H1 (cell line): Measurements from ENCODE around the gene VAPB. TPM values are rescaled to one million over a fixed set of nuclear protein-coding genes. Genes with fewer than 3 reads are reported as not detected.

Experiments used
- CHD1 ChIP-seq: IDR thresholded peaks from 2 replicates; pipeline ENCODE4 v1.6.1; 2012; ENCODE audit warnings: low read depth, low read length, improper control_type of control experiment
- SIX5 ChIP-seq: IDR thresholded peaks from 2 replicates; pipeline ENCODE4 v1.6.1; 2011; ENCODE audit warnings: mild to moderate bottlenecking, low read depth, low read length
- SP2 ChIP-seq: IDR thresholded peaks from 2 replicates; pipeline ENCODE4 v1.6.1; 2012; ENCODE audit warnings: mild to moderate bottlenecking, low read length, inconsistent platforms
- polyA plus RNA-seq, 7 experiments: library from polyadenylated mRNA; depleted of rRNA in 3 of 7; stranded (reverse) in 5 of 7; unstranded in 2 of 7; fragments of >200 nt in 5 of 7; fragments of 200-250 nt in 2 of 7; gene quantifications; 1 replicate in 5 of 7; 2 replicates in 1 of 7; 4 replicates in 1 of 7; pipeline versions ENCODE4 v1.2.1 to v1.2.3, GENCODE V29; 2011 to 2013; ENCODE audit warnings: missing spikeins in 2 of 7, mixed read lengths in 2 of 7
- total RNA-seq: library from RNA; stranded (reverse); fragmentation: NEBNext Ultra II Directional; extraction: Animal tissue kit (Norgen Biotek cat#: 25700); gene quantifications from 2 replicates; pipeline ENCODE4 v1.2.1, GENCODE V29; 2021

Gene VAPB
- total and polyA plus RNA-seq, 2 of the 8 experiments (the other 6 are each of a cell fraction or from before 2014, with no cell fraction given), result 24.4 to 62.8 TPM

DNA sequence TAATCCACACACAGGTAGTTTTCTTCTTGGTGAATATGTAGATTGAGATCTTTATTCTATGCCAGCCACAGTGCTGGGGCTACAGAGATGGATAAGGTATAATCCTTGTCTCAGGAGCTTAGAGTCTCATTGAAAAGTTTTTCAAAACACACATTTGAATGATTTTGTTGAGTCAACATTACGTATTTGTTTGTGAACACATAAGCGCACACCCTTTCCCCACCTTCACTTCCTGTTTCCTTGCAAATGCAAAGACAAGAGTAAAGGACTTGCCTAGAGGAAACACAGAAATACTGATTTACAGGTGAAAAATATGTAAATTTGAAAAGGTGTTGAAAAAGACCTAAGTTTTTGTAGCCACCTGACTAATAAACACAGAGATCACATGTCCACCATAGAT lies 27.8 kb downstream of the VAPB start (continued):
- TF ChIP-seq CHD1 (no peak), SIX5 (no peak), SP2 (no peak)
- TF ChIP-seq, all 59 proteins: peak for 0
